ENCODE data around the gene MYL10.

DNA sequence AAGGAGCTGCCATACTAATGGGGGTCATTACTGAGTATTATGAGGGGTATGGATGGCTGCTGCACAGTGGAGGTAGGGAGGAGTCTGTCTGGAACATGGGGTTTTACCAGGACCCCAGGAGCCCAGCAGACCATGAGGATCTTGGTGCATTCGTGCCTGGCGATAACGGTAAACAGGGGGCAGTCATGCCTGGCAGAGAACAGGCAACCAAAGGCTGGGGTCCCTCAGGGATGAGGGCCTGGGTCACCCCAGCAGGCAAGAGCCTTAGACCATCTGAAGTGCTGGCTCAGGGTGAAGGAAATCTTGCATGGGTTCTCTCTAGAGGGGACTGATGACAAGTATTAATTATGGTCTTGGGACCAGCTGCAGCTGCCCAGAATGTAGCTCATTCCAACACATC is 46.1 kb downstream of the MYL10 start:
- TF ChIP-seq ZNF543 (CRISPR knock-in tag; IDR thresholded peaks at IDR 0.05) (no peak), NAIF1 (CRISPR knock-in tag; IDR thresholded peaks at IDR 0.05; ENCODE audit: borderline replicate concordance) (no peak), MXD4 (CRISPR knock-in tag; IDR thresholded peaks at IDR 0.05) (no peak), ELF1 (CRISPR knock-in tag; IDR thresholded peaks at IDR 0.05) (no peak), ZNF629 (CRISPR knock-in tag; conservative IDR thresholded peaks at IDR 0.05) (no peak)
- TF ChIP-seq, protein P1, sequence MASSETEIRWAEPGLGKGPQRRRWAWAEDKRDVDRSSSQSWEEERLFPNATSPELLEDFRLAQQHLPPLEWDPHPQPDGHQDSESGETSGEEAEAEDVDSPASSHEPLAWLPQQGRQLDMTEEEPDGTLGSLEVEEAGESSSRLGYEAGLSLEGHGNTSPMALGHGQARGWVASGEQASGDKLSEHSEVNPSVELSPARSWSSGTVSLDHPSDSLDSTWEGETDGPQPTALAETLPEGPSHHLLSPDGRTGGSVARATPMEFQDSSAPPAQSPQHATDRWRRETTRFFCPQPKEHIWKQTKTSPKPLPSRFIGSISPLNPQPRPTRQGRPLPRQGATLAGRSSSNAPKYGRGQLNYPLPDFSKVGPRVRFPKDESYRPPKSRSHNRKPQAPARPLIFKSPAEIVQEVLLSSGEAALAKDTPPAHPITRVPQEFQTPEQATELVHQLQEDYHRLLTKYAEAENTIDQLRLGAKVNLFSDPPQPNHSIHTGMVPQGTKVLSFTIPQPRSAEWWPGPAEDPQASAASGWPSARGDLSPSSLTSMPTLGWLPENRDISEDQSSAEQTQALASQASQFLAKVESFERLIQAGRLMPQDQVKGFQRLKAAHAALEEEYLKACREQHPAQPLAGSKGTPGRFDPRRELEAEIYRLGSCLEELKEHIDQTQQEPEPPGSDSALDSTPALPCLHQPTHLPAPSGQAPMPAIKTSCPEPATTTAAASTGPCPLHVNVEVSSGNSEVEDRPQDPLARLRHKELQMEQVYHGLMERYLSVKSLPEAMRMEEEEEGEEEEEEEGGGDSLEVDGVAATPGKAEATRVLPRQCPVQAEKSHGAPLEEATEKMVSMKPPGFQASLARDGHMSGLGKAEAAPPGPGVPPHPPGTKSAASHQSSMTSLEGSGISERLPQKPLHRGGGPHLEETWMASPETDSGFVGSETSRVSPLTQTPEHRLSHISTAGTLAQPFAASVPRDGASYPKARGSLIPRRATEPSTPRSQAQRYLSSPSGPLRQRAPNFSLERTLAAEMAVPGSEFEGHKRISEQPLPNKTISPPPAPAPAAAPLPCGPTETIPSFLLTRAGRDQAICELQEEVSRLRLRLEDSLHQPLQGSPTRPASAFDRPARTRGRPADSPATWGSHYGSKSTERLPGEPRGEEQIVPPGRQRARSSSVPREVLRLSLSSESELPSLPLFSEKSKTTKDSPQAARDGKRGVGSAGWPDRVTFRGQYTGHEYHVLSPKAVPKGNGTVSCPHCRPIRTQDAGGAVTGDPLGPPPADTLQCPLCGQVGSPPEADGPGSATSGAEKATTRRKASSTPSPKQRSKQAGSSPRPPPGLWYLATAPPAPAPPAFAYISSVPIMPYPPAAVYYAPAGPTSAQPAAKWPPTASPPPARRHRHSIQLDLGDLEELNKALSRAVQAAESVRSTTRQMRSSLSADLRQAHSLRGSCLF (CRISPR knock-in tag; IDR thresholded peaks at IDR 0.05; ENCODE audit: borderline replicate concordance) = no peak
- TF ChIP-seq, protein P2, sequence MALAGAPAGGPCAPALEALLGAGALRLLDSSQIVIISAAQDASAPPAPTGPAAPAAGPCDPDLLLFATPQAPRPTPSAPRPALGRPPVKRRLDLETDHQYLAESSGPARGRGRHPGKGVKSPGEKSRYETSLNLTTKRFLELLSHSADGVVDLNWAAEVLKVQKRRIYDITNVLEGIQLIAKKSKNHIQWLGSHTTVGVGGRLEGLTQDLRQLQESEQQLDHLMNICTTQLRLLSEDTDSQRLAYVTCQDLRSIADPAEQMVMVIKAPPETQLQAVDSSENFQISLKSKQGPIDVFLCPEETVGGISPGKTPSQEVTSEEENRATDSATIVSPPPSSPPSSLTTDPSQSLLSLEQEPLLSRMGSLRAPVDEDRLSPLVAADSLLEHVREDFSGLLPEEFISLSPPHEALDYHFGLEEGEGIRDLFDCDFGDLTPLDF (CRISPR knock-in tag; IDR thresholded peaks at IDR 0.05) = no peak

Data from HepG2 (cell line).